ENCODE measurements around the gene KRR1.

KRR1 gene

DNA sequence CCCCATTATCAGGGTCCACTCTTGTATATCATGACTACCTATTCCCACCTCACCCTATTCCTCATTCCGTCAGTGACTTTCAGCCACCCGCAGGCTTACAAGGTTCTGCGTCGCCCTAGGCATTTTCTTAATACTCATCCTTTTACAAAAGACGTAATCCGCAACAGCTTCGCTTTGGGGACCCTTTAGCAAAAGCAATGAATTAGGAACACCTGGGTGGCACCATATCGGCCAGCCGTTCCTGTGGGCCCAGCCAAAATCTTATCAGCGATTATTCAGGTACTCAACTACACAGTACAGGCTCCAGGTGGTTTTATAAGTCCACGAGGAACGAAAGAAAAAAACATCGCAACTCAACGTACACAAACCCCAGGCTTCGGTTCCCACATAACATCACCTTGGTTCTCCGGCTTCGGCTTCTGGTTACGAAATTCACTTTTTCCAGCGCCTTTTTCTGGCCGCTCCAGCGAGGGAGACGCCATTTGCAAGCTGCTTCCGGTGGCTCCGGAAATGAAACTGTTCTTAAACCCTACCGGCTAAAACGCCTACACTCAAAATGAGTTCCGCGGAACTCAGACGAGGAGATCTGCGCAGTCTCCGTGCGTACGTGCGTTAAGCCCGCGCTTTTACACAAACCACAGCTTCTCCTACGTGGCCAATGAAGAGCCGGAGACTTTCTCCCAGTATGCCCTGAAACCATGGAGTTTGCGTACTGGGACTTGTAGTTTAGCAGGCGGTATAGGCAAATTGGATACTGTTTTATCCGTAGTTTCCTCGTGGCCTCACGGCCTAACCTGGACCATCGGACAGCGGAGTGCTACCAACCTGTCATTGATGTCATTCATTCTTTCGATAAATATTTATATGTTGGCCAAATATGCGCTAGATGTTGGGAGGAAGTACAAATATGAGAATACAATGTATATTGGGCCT lies at the start of gene KRR1:
Gene KRR1, minus strand, starts transcription at position 494 of the 933 bp plus-strand sequence. Its CDS starts 12 bp downstream, at position 482.
- peak; percentile 92 for DNase-seq (ENCODE audit: low spot score)

DNA sequence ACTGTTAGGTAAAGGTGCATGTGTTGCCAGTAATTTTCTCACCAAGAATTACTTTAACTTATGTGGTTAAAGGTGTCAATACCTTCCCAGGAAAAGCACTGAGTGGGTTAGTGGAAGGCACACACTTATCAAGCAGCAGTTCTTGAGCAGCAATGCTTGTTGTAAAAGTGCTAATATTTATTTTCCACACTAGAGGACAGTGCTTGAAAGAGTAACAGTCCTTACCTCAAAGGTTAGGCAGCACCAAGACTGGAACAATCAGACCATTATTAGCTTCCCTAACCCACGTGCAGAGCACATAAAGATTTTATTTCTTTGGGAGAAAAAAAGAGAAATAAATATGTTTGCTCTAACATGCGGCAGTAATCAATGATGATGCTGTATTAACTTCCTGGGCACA lies 48.8 kb upstream of the KRR1 start:
- DNase-seq (ENCODE audit: low spot score) = no peak

DNA sequence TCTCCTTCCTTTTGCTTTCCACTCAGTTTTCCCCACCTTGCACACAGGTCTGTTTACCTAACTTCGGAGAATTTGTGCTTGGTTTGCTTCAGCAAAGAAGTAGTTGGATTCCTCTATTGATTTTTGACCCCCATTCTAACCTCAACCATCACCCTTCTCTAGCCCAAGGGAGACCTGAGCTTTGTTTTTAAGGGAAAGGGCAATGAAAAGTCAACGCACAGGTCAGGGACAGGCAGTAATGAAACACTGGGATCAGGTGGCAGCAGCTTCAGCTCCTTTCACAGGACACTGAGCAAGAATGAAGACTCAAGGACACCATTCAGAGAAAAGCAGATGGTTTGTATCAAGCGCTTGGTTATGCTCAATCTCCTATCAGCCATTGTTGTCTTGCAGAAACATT lies 46.9 kb upstream of the KRR1 start:
- DNase-seq (ENCODE audit: low spot score) = no peak

DNA sequence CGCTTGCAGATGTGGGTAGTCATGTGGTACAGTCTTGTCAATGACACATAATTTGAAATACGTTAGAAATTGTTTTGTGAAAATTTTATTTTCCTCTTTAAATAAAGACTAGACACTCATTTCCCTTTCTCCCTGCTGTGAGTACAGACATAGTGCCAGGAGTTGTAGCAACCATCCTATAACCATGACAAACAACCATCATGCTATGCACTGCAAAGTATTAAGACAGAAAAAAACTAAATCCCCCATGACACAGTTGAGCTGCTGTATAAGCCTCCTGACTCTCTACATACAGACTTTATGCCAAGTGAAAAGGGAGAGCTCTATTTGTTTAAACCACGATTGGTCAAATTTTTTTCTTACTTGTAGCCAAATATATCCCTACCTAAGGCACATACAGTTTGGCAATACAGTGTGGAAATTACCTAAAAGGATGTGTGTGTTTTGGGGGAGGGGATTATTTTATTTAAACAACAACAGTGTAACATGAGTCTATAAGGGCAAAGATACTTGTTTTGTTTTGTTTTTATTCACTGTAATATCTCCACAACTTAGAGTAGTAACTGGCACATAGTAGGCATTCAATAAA lies 45.0 kb upstream of the KRR1 start:
- DNase-seq (ENCODE audit: low spot score) = no peak

DNA sequence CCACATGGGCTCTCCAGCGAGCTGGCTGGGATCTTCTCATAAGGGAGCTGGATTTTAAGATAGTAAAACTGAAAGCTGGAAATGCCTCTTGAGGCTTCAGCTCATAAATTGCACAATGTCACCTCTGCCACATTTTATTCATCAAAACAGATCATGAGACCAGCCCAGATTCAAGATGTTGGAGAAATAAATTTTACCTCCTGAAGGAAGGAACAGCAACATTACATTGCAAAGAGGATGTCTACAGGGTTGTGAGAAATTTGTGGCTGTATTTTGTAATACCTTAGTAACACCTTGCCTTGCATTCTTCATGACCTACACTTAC lies 43.1 kb upstream of the KRR1 start:
- no peak for DNase-seq (ENCODE audit: low spot score)

DNA sequence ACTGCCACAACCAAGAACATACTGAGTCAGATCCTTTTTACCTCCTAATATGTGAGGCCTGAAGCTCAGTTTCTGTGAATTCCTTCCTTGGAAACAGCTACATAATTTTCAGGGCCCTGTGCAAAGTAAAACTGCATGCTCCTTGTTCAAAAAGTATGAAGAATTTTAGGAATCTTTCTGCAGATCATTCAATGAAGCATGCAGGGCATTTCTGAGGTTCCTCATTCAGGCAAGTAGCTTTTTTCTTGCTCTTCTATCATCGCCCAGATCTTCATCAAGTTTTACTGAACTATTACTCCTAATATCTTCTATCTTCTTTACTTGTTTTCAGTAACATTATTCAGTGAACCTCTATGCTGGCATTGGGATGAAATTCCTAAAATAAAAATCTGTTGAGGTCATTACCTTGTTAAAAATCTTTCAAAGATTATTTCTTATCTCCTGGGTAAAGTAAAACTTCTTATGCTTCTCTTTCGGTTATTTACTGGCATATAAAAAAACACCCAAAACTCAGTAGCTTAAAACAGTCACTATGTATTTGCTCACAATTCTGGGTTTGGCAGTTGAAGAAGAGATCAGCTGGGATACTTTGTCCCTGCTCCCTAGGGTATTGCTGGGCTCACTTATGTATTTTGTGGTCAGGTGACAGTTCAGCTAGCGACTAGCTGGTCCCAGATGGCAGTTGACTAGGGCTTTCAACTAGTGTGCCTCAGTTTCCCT lies 42.6 kb upstream of the KRR1 start:
- no peak for DNase-seq (ENCODE audit: low spot score)

DNA sequence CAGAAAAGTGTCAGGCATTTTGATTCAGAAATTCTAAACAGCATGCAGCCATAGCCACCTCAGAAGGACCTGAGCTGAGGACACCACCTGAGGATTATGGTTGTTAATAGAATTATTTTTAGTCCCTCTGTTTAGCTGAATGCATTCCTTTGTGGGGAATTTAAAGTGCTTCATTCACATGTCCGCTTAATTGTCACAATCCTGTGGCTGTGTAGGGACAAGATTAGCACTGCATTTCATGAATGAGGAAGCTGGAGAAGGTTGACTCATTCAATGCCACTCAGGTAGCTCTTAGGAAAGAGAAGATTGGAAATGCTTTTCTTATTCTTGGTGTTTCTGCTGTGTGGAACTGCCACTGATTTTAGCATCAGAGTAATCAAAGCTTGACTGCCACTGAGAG lies 42.0 kb upstream of the KRR1 start:
- DNase-seq (ENCODE audit: low spot score) = no peak

DNA sequence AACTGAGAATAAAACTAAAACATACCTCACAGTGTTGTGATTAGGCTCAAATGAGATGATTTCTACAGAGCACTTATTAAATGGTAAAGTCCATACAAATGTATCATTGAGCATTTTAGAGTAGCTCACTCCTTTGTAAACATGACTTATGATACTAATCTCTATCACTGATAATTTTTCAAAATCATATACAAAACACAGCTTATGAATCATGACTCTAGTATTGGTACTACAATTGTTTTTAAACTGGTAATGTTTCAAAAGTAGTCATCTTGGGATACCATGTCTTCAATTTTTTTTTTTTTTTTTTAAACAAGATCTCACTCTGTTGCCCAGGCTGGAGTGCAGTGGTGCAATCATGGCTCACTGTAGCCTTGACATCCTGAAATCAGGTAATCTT lies 40.1 kb upstream of the KRR1 start:
- no peak for DNase-seq (ENCODE audit: low spot score)

DNA sequence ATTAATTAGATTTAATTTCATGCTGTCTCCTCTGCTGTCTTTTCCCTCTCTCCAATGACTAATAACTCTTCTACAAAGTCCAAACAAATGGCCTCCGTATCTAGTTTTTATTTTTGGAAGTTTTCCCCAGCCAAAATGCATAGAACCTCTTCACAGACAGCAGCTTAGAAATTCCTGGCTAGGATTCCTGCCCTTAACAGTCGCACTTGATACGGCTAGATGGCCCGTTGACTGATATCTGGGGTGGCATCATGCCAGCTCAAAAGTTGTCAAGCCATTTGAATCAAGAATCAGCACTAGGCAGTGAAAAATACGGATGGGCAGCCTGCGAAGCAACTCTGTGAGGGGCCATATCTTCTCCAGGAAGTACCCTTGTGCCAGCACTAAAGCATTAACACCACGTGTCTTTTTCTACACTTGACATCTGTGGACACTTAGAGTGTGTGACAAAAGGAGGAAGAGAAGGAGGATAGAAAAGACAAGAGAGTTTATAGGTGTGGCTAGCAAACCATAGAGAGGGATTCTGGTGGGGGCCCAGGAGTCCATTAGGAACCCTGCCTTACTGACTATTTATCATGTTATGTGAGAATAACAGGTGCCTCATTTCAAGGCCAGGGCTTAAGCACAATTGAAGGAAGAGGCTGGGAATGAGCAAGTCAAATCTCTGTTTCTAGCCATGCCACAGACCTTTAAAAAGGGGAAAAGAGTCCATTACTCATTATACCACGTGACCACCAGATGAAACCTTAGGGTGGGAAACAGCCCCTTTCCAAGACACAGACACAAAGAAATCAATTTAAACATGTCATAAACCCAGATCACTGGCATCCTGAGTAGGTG lies 39.2 kb upstream of the KRR1 start:
- no peak for DNase-seq (ENCODE audit: low spot score)

DNA sequence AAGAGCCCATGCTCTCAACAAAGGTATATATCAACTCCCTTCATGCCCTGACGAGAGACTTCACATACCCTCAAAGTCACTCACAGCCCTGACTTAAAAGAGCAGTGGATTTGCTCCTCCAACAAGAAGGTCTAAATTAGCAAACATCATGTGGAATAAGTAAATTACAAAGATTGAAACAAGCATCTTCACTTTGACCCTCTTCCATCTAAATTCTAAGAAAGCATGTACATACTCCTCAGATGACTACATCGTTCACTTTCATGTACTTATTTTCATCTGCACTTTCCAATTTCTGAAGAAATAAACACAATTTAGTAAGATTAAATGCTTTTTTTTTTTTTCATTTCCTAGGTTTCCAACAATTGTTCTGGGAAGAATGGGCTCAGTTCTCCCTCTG lies 38.6 kb upstream of the KRR1 start:
- no peak for DNase-seq (ENCODE audit: low spot score)

DNA sequence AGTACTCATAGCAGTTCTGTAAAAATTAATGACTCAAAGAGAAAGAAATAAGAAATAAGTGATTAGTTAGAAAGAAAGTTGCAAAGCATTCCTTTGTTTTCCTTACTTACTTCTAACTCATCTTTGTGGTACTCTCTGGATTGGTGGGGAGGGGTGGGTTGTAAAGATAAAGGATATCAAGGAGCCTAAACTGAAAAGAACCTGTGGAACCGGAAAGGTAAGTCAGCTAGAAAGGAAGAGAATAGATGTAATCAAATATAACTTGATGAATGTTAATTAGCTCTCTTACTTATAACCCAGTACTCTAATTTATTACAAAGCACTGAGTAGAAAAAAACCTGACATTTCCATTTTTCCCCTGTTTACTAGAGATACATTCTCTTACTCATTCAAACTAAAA lies 37.5 kb upstream of the KRR1 start:
- no peak for DNase-seq (ENCODE audit: low spot score)

DNA sequence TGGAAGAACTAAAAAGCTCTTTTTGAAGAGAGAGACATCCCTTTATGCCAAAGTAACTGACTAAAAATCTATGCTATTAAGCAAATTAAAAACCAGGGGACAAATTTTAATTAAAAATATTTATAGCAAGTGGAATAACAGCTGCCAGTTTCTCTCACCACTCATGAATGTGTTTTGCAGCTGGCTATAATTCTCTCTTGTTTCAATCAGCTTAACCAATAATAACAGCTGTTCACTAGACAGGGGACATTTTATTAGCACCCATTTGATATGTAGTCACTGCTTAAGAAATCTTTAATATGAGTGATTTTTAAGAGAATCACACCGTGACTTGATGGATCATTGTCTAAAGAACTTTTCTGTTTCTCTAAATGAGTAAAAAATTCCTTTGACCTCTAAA lies 34.2 kb upstream of the KRR1 start:
- no peak for DNase-seq (ENCODE audit: low spot score)

DNA sequence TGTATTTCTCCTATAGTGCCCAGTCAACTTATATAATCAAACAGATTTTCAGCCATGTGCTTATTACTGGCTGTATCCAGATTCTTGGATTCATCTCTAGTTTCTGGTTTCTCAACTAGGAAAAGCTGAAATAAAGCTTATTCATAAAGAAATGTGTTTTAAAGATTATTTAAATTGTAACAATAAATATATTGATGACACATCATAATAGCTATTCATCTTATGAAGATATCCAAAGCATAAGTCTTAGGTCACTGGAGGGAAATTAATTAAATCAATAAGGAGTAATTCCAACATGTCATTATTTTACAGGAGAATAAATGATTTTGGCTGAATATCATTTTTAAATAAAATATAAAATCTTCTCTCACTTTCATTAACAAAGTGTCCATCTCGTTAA lies 32.1 kb upstream of the KRR1 start:
- no peak for DNase-seq (ENCODE audit: low spot score)

DNA sequence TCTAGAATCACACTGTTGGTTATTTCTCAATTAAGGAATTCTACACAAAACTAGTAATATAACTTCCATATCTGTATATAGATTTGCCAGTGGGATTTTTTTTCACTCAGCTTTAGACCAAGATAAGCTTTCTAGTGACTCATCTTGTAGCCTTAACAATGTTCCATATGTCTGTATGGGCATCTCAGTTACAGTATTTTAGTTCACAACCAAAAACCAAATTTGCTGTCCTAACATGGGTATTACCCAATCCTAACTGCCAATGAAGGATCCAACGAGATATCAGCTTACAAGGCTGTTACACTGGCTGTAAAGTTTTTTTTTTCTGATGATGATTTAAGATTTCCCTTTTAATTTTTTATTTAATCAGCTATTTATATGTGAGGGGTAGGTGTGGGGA lies 31.5 kb upstream of the KRR1 start:
- no peak for DNase-seq (ENCODE audit: low spot score)

DNA sequence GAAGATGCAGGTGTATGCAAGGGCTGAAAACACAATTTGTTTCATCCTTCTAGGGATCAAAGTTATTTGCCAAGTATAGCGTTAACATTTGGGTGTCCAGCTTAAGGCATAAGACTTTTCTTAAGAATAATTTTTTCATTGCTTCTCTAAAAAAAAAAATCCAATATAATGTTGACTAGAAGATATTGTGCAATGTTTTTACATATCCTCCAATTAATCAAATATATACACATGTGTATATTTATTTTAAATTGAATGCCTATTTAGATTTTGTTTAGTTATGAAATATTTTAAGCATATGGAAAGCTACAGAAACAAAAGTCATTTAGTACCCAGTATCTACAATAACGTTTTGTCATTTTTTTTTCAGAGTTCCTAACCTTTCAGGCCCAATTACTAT lies 28.5 kb upstream of the KRR1 start:
- no peak for DNase-seq (ENCODE audit: low spot score)

DNA sequence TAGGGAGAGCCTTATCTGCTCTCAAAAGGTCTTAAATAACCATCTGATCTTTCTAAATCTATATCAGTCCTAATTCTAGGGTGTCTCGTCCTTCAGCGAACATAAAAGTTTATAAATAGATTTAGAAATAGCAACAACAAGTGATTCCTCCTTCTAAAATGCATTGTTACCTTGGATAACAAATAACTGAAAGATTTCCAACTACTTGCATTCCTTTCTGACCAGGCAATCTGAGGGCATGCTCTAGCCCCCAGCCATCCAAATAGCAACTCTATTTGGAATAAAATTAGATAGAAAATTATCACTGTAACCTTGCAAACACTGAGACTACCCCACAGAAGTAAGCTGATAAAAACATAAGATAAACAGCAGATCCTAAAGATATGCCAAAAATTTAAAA lies 21.8 kb upstream of the KRR1 start:
- no peak for DNase-seq (ENCODE audit: low spot score)

DNA sequence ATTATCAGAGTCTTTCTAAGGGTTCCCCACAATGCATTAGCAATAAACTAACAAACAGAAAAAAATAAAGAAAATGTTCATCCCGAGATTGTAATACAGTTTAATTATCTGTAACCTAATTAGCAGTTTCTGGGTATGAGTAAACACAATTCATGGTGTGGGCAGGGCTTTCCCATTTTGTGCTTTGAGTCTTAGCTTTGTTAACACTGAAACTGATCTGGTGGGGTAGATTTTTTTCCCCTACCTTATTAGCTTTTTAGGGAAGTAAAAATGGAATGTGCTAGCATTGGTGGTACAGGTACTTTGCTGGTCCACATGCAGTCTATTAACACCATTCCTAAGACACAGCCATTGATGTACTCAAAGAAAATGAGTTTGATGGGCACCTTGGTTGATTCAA lies 18.4 kb upstream of the KRR1 start:
- no peak for DNase-seq (ENCODE audit: low spot score)

DNA sequence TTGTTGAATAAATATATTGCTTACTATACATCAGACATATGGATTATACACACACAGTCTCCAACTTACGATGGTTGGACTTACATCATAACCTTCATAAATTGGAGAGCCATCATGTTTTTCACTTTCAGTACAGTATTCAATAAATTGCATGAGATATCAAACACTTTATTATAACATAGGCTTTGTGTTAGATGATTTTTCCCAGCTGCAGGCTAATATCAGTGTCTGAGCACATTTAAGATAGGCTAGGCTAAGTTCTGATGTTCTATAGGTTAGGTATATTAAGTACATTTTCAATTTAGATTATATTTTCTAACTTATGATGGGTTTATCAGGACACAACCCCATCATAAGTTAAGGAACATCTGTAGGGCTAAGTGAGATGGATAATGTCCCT lies 17.9 kb upstream of the KRR1 start:
- no peak for DNase-seq (ENCODE audit: low spot score)

DNA sequence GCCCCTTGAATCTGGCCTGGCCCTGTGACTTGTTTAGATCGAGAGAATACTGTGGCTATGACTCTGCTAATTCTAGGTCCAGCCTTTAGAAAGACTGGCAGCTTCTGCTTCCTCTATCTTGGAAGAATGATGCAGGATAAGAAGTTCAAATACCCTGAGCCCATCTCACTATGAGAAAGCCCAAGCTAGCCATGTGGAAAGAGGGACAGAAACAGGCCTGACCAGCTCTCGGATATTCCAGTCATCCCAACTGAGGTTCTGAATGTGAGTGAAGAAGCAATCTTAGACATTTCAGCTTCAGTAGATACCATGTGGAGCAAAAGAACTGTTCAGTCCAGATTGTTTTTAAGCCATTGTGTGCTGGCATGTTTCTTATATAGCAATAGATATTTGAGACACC lies 17.3 kb upstream of the KRR1 start:
- DNase-seq (ENCODE audit: low spot score) = no peak

DNA sequence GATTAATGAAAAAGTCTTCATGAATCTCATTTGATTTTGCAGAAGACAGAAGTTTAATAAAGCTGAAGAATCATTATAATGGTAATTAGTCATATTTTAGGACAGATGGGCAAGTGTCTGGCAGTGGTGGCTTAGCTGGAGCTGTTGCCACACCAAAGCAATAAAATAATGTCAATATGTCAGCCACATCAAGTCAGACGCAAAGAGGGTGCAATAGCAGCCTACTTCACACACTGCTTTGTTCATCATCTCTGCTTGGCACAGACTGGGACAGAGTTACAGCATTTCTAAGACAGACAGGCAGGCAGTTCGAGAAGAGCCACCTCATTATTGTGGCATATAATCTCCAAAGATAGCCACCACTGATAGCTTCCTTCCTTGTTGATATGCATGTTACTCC lies 16.9 kb upstream of the KRR1 start:
- DNase-seq (ENCODE audit: low spot score) = no peak

DNA sequence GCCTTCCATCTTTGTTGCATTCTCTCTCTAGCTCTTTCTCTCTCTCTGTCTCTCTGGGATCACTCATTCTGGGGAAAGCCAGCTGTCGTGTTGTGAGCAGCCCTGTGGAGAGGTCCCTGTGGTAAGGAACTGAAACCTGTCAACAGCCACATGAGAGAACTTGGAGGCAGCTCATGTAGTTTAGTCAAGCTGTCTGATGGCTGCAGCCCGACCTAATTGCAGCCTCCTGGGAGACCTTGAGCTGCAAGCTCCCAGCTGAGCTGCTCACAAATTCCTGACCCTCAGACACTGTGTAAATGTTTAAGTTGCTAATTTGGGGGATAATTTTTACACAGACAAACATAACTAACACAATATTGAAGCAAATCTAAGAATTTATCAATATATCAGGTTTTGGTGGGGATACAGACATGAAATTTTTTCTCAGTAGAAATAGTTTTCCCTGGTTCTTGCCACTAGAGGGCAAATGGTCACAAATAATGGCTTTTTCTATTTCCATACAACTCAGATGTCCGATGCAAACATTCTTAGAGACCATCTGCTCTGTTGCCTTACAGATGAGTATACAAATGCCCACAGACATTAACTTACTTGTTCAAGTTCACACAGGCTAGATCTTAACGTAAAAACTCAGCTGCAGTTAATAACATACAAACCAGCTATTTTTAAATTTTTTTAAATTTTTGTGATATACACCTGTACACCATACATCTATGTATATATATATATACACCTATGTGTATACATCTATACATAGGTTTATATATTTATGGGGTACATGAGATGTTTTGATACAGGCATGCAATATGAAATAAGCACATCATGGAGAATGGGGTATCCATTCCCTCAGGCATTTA lies 15.5 kb upstream of the KRR1 start:
- peak; percentile 33 for DNase-seq (ENCODE audit: low spot score)
